ENCODE measurements around the gene FLYWCH2. TPM values are rescaled to one million over a fixed set of nuclear protein-coding genes. Genes with fewer than 3 reads are reported as not detected.
"Not testable (repeated sequence)": the region's sequence is repeated elsewhere in the genome, so short reads cannot be mapped to it uniquely, and the experiment has no call there.

The FLYWCH2 gene
- polyA plus RNA-seq, 4 donors: 21.9 to 38.4 (median 27.9) TPM

- no peak for DNase-seq (ENCODE audit: low read depth in 4 of 4, low spot score in 2 of 4)
These were observed 27.5 kb downstream of the FLYWCH2 start for GRCh38 chr16:2910441-2910969.

GRCh38 chr16:2911638-2912329, 28.8 kb downstream of the FLYWCH2 start, which contains the start of gene FLYWCH1:
Gene FLYWCH1 (plus strand): TSS chr16:2911931. CDS start chr16:2929686, 17,755 bp downstream.
- peak; percentile 78 to 97 (median 94) for DNase-seq (ENCODE audit: low read depth in 4 of 4, low spot score in 2 of 4)

- DNase-seq (ENCODE audit: low read depth in 4 of 4, low spot score in 2 of 4): peak in 3 of 4 donors; percentile 41 to 51 (median 42)
These were observed 29.6 kb downstream of the FLYWCH2 start for GRCh38 chr16:2912330-2913199.

DNA sequence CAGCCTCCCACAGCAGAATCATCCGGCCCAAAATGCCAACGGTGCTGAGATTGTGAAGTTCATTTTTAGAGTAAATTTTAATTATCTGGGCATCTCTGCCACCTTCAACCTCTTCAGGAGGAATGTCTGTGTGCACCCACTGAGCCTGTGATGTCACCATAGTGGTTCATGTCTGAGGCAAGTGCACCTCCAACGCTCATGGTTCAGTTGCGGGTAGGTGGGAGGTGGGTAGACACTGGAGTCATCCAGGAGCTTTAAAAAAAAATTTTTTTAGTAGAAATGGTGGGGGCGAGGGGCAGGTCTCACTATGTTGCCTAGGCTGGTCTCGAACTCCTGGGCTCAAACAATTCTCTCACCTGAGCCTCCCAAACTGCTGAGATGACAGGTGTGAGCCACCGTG, 30.6 kb downstream of the FLYWCH2 start:
- DNase-seq (ENCODE audit: low read depth in 4 of 4, low spot score in 2 of 4): no peak

- no peak for DNase-seq (ENCODE audit: low read depth in 4 of 4, low spot score in 2 of 4)
These were observed 31.2 kb downstream of the FLYWCH2 start for GRCh38 chr16:2914233-2914632.

DNA sequence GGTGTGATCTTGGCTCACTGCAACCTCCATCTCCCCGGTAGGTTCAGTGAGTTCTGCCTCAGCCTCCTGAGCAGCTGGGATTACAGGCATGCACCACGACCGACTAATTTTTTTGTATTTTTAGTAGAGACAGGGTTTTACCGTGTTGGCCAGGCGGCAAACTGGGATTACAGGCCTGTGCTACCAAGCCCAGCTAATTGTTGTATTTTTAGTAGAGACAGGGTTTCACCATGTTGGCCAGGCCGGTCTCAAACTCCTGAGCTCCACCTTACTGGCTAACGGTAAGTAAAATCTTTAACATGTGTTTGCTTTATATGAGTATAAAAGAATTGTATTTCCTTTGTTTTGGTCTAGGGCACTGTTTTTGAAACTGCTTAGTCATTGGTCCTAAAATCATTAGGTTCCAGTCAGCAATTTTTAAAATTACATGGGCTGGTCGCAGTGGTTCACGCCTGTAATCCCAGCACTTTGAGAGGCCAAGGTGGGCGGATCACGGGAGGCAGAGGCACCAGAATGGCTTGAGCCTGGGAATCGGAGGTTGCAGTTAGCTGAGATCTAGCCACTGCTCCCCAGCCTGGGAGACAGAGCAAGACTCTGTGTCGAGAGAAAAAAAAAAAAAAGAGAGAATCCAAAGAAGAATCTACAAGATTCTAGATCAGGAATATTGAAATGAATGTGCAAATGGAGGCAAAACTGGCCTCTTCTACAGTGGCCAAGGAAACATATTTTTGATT, 32.3 kb downstream of the FLYWCH2 start:
- DNase-seq (ENCODE audit: low read depth in 4 of 4, low spot score in 2 of 4): no peak

GRCh38 chr16:2919511-2920255, 36.7 kb downstream of the FLYWCH2 start:
- DNase-seq (ENCODE audit: low read depth in 4 of 4, low spot score in 2 of 4): peak in 3 of 4 donors; percentile 50 to 73 (median 50)

GRCh38 chr16:2923481-2923880, 40.5 kb downstream of the FLYWCH2 start:
- DNase-seq (ENCODE audit: low read depth in 4 of 4, low spot score in 2 of 4): no peak

- DNase-seq (ENCODE audit: low read depth in 4 of 4, low spot score in 2 of 4): no peak
These were observed 42.1 kb downstream of the FLYWCH2 start for GRCh38 chr16:2924901-2925755.

DNA sequence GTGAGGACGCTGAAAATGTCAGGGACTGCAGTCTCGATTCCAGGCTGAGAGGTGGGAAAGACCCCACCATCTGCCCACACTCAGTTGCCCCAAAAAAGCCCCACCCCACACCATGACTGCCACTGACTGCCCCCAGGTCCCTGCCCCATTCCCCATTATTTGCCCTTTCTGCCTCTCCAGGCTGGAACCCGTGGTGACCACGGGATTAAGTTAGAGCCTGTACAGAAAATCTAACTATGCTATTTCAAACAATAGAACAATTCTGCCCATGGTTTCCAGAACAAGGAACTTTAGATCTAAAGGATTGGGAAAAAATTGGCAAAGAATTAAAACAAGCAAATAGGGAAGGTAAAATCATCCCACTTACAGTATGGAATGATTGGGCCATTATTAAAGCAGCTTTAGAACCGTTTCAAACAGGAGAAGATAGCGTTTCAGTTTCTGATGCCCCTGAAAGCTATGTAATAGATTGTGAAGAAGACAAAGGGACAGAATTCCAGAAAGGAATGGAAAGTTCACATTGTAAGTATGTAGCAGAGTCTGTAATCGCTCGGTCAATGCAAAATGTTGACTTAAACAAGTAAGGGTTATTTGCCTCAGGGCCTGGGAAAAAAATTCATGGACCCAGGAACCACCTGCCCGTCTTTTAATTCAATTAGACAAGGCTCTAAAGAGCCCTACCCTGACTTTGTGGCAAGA, 43.1 kb downstream of the FLYWCH2 start:
- no peak for DNase-seq (ENCODE audit: low read depth in 4 of 4, low spot score in 2 of 4)

- no peak for DNase-seq (ENCODE audit: low read depth in 4 of 4, low spot score in 2 of 4)
These were observed 43.6 kb downstream of the FLYWCH2 start for GRCh38 chr16:2926650-2926999.

- peak in 2 of 4 donors; percentile 60 to 84 for DNase-seq (ENCODE audit: low read depth in 4 of 4, low spot score in 2 of 4)
These were observed 44.1 kb downstream of the FLYWCH2 start for GRCh38 chr16:2927010-2927646.

DNA sequence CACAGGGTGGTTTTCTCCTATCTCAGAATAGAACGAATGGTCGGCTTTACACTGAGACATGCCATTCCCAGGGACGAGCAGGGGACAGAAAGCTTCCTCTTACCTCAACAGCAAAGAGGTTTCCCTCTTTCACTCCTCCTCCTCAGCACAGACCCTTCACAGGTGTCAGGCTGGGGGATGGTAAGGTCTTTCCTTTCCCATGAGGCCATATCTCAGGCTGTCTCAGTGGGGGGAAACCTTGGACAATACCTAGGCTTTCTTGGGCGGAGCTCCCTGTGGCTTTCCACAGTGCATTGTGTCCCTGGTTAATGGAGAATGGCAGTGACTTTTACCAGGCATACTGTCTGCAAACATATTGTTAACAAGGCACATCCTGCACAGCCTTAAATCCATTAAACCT, 45.1 kb downstream of the FLYWCH2 start:
- not testable (repeated sequence) for DNase-seq (ENCODE audit: low read depth in 4 of 4, low spot score in 2 of 4)

- DNase-seq (ENCODE audit: low read depth in 4 of 4, low spot score in 2 of 4): no peak
These were observed 45.8 kb downstream of the FLYWCH2 start for GRCh38 chr16:2928796-2929195.

DNA sequence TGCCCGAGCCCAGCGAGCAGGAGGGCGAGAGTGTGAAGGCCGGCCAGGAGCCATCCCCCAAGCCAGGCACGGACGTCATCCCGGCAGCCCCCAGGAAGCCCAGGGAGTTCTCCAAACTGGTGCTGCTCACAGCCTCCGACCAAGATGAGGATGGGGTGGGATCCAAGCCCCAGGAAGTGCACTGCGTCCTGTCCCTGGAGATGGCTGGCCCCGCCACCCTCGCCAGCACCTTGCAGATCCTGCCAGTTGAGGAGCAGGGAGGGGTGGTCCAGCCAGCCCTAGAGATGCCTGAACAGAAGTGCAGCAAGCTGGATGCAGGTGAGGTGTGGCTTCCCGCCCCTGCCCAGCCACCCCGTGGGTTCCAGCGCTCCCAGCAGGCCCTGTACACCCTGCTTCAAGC, 46.7 kb downstream of the FLYWCH2 start:
- no peak for DNase-seq (ENCODE audit: low read depth in 4 of 4, low spot score in 2 of 4)

GRCh38 chr16:2930236-2930635, 47.2 kb downstream of the FLYWCH2 start:
- no peak for DNase-seq (ENCODE audit: low read depth in 4 of 4, low spot score in 2 of 4)

DNA sequence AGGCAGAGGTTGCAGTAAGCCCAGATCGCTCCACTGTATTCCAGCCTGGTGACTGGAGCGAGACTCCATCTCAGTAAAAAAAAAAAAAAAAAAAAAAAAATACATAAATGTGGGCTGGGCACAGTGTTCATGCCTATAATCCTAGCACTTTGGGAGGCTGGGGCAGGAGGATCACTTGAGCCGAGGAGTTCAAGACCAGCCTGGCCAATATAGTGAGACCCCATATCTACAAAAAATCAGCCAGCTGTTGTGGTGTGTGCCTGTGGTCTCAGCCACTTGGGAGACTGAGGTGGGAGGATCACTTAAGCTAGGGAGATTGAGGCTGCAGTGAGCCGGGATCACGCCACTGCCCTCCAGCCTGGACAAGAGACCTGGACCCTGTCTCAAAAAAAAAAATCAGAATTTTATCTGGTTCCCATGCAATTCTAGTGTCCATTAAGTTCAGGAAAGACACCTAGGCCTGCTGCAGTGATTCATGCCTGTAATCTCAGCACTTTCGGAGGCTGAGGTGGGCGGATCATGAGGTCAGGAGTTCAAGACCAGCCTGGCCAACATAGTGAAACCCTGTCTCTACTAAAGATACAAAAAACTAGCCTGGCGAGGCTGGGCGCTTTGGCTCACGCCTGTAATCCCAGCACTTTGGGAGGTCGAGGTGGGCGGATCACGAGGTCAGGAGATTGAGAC, 48.4 kb downstream of the FLYWCH2 start:
- not testable (repeated sequence) for DNase-seq (ENCODE audit: low read depth in 4 of 4, low spot score in 2 of 4)

- DNase-seq (ENCODE audit: low read depth in 4 of 4, low spot score in 2 of 4): no peak
These were observed 50.1 kb downstream of the FLYWCH2 start for GRCh38 chr16:2933136-2933535.
